HG03432 (cell line): ENCODE data around the gene PRKG1.
"Not testable (repeated sequence)": the region's sequence is repeated elsewhere in the genome, so short reads cannot be mapped to it uniquely, and the experiment has no call there.

Experiments
- ATAC-seq: cut with Tn5 transposase; IDR thresholded peaks from one replicate; pipeline ENCODE4 v1.9.1; 2021; ENCODE audit warnings: mild to moderate bottlenecking, moderate library complexity; ENCODE audit not compliant: unreplicated experiment

Gene PRKG1

DNA sequence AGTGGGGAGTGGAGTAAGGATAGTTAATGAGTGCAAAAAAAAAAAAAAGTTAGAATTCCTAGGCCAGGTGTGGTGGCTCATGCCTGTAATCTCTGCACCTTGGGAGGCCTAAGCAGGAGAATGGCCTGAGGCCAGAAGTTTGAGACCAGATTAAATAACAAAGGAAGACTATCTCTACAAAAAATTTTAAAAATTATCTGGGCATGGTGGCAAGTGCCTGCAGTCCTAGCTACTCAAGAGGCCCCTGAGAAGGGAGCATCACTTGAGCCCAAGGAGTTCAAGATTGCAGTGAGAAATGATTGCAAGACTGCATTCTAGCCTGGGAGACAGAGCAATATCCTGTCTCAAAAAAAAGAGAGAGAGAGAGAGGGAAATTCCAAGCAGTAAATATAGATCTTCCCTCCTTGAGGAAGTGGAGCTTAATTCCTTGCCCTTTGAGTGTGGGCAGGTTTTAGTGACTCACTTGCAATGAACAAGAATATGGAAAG lies 644.6 kb downstream of the PRKG1 start:
- no peak for ATAC-seq

DNA sequence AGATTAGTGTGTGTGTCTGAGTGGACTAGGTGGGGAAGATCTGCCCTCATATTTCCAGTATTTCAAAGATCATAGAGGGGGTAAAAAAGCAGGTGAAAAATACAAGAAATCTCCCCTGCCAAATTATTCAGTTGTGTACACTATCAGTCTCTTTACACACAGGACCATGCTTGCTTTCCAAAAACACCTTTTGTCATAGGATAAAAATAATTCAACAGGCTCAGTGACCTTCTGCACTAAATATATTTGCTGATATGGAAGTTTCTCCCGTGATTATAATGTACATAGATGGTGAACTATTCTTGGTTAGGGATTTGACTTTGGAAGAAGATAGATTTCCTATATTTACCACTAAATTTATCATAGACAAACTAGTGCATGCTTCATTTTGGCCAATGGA lies 649.8 kb downstream of the PRKG1 start:
- no peak for ATAC-seq

DNA sequence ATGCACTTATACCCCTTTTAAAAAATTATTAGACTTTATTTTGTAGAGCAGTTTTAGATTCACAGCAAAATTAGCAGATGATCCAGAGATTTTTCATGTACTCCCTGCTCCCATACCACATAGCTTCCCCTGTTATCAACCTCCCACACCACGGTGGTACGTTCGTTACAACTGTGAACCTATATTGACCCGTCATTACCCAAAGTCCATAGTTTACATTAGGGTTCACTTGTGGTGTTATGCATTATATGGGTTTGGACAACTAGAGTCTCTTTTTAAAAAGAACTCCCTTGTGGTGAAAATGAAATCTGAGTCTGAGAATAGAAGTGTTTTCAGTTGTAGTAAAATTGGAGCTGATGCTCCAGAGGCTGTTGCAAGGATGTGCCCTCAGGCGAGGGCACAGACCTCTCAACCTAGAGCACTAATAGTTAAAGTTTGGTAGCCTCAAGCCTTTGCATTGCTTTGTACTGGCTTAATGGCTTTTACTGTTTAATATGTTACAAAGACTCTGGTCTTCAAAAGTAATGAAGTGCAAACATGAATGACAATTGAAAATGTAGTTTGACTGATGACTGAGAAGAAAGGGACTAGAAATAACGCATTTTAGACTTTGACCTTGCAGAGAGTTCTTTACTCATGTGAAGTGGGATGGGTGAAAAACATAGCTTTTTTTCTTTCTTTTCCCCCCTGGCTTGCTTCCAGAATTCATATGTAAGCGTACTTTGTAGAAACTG lies 655.7 kb downstream of the PRKG1 start:
- ATAC-seq: no peak

DNA sequence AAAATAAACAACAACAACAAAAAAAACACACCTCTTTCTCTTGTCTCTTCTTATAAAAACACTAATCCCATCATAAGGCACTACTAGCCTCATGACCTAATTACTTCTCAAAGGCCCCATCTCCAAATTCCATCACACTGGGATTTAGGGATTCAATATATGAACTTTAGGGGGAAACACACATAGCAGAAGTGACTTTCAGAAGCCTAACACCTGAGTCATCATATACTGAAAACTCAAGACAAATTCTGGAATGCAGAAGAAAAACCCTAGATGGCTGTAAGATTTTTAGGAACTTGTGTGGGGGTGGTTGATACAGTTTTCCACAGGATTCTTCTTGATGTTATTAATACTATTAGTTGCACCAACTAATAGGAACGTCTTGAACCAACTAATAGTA lies 658.8 kb downstream of the PRKG1 start:
- ATAC-seq: no peak

DNA sequence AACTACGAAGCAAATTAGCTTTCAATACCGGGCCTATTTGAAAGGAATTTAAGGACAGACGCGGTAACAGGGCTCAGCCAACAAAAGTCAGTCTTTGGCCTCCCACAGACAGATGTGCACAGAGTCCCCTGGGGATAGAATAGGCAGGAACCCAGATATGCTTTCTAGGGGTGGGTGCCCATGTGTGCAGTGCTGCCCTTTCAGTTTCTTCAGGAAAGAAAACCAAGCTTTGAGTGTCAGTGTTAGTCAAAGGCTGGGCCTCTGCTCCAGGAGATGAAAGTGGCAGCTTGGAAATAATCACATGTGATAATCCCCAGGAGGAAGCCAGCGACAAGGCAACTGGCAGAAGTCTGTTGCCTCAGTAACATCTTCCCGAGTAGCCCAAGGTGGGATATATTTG lies 668.9 kb downstream of the PRKG1 start:
- peak; percentile 99 for ATAC-seq

DNA sequence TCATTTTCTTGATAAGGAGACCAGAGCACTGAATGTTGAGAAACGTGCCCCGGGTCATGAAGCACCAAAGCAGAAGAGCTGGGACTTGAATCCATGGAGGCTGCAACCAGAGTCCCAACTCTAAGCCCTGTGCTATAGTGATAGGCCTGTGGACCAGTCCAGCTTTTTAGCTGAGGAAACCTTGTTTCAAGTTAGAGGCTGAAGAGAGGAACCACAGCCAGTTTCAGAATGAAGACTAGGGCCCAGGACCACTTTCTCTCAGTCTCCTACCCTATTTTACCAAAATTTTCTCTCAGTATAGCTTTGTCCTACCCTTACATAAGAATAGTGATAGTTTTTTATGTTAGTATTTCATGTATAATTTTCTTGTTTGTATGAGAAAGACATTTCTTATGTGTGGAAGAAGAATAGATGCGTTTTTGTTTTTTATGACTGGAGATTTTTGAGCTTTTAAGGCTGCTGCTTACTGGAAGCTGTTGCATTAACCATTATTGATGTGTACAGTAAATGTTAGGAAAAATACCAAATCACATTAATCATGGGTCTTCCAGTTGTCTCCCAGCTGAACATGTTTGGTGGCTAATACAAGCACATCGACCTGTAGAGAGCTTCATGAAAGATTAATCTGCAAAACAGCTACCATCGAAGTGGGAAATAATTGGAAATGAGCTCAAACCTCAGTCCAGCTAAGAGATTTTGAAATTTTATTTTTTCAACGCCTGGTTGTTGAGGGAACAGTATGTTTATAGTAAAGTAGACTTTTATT lies 670.1 kb downstream of the PRKG1 start:
- ATAC-seq: peak; percentile 50

DNA sequence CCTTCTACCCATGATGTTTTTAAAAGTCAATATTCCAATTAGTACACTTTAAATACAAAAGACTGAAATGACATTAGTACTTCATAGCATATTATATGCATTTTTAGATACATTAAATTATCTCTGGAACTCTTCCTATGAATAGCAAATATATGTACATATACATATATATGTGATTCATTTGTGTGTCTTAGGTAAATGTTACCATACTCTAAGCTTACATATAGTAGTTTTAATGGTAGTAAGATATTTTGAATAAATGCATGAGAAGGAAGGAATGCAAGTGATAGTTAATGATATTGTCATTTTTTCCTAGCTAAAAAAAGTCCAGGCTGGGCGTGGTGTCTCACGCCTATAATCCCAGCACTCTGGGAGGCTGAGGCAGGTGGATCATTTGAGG lies 671.1 kb downstream of the PRKG1 start:
- no peak for ATAC-seq

DNA sequence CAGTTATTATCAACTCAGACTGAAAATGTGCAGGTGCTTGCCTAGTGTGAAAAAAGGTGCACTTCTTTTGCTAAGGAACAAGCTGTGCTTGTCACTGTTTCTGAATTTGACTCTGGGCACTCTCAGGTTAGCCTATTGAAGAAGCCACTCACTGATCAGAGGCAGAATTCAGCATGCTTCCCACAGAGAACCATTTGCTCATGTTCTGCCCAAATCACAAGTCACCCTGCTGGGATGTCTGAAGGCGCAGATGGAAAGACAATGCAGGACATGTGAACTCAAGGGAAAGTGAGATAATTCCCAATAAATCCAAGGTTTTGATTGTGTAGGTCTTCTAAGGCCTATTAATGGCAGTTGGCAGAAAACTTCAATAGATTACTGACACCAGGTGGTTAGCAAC lies 672.9 kb downstream of the PRKG1 start:
- ATAC-seq: no peak

DNA sequence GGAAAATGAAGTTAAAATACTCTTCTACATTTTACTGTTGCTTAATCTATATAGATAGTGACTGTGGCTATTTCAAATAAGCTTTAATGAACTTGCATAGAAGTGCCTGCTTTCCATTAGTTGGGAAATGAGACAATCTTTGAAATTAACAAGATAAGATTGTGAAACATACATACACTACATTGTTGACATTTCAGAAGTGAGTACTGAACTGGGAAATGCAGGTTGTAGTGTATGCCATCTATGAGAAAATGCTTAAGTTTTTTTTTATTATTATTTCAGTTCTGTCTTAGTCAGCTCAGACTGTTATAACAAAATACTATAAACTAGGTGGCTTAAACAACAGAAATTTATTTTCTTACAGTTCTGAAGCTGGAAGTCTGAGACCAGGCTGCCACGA lies 674.7 kb downstream of the PRKG1 start:
- ATAC-seq: no peak

DNA sequence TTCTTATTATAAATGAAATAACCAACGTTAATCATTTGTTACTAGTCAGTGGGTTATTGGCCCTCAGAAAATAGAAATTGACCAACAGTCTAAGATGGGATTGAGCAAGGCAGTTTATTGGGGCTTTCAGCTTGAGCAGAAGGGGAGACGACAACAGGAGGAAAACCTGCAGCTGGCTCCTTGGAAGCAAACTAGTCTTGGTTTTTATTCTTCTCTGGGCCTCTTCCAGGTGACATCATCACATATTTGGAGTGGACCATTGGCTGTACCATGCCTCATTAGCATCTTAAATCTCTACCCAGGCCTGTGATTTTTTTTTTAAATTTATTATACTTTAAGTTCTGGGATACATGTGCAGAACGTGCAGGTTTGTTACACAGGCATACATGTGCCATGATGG lies 684.1 kb downstream of the PRKG1 start:
- ATAC-seq: no peak

DNA sequence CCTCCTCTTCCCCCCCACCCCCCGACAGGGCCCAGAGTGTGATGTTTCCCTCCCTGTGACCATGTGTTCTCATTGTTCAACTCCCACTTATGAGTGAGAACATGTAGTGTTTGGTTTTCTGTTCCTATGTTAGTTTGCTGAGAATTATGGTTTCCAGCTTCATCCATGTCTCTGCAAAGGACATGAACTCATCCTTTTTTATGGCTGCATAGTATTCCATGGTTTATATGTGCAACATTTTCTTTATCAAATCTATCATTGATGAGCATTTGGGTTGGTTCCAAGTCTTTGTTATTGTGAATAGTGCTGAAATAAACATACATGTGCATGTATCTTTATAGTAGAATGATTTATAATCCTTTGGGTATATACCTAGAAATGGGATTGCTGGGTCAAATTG lies 684.6 kb downstream of the PRKG1 start:
- ATAC-seq: not testable (repeated sequence)

DNA sequence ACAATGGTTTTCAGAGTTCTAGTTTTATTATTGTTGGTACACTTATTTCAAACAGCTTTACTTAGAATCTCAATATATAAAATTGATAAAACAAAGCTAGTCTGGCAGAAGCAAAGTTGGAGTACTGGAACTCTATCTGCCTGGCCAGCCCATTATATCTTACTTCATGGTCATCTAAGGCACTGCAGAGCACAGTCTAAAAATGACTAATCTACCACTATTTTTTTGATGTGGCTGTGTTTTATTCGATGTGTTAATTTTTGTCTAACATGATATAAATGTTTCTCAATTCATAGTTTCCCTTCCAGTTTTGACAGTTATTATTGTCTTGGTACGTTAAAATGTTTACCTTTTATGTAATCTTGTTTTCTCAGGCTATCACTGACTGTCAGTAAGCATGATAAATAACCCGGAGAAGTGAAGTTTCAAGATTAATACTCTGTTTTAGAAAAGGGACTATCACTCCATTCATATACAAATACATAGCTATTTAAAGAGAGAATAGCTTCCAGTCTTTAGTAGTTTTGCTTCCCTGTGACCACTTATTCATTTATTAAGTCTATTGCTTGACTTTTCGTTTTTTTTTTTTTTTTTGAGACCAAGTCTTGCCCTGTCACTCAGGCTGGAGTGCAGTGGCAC lies 685.7 kb downstream of the PRKG1 start:
- ATAC-seq: peak; percentile 92

DNA sequence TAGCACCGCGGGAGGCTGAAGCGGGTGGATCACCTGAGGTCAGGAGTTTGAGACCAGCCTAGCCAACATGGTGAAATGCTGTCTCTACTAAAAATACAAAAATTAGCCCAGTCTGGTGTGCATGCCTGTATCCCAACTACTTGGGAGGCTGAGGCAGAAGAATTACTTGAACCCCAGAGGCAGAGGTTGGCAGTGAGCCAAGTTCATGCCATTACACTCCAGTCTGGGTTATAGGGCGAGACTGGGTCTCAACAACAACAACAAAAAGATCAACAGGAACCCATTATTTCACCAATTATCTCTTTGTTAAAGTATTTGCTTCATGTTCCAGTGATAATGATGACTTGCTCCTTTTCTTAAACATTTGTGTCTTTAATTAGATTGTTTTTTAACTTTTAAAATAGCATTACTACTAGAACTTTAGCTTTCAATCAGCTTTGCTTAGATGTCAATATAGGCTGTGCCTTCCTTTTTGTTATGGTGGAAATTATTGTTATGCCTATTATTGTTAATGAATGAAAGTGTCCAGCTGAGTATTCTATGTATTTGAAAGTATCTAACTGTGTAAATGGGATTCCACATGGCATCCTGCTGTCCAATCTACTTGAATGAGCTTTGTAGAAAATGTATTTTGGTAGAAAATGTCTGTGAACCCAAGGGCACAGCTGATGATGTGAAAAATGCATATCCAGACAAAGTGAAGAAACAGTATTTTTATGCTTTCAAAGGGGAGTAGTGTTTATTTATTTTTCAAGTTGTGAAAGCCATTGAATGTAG lies 686.8 kb downstream of the PRKG1 start:
- ATAC-seq: no peak

DNA sequence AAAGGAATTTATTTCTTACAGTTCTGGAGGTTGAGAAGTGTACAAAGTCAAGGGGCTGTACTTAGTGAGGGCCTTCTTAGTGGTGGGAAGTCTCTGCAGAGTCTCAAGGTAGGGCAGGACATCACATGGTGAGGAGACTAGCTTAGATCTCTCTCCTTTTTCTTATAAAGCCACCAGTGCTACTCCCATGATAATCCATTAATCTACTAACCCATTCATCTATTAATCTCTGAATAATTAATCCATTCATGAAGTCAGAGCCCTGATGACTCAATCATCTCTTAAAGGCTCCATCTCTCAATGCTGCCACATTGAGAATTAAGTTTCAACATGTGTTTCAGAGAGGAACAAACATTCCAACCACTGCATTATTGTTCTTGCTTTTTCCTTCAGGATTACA lies 689.5 kb downstream of the PRKG1 start:
- ATAC-seq: no peak

DNA sequence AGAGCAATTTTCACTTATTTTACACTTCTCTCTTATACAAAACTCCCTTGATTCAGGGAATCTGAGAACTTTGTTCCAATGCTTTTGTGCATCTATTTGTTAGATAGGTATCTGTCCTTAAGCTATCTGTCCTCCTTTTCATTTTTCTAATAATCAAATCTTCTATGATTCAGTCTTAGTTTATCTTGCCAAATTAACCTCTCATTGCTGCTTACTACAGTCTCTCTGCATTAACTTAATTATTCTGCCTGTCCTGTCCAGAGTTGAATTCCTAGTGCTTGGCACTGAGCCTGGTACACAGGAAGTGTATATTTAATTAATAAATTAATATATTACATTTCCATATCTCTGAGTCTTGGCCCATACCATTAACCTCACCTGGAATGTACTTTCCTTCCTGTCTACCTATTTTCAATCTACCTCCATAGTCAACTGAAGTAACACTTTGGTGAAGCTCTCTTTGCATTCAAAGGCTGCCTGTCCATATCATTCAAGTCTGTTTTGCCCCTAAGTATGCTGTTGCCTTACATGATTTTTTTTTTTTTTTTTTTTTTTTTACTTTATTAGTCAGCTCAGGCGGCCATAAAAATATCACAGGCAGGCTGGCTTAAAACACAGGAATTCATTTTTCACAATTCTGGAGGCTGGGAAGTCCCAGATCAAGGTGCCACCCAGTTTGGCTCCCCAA lies 691.1 kb downstream of the PRKG1 start:
- ATAC-seq: no peak

DNA sequence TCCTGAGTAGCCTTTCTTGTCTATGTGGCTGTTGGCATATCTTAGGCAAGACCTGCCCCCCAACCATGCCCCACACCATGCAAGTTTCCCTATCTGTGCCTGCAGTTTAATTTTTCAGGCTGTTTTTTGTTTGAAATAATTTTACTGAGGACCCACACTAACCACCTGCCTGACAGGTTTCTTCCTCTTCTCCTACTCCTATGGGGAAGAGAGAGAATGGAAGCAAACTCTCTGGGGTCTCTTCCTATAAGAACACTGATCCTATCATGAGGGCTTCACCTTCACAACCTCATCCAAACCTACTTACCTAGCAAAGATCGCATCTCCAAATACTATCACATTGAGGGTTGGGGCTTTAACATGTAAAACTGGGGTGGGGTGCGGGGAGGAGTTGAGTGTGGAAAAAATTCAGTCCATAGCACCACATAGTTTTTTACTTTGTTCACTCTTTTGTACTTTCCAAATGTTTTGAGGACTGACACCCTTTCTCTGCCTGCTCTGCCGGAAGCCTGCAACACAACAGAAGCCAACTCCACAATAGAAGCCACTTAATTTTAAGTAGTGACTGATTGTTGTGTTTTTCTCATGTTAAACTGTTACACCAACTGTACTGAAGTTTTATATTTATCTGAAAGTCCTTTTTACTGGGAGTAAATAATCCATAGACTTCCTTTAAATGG lies 692.3 kb downstream of the PRKG1 start:
- ATAC-seq: no peak

DNA sequence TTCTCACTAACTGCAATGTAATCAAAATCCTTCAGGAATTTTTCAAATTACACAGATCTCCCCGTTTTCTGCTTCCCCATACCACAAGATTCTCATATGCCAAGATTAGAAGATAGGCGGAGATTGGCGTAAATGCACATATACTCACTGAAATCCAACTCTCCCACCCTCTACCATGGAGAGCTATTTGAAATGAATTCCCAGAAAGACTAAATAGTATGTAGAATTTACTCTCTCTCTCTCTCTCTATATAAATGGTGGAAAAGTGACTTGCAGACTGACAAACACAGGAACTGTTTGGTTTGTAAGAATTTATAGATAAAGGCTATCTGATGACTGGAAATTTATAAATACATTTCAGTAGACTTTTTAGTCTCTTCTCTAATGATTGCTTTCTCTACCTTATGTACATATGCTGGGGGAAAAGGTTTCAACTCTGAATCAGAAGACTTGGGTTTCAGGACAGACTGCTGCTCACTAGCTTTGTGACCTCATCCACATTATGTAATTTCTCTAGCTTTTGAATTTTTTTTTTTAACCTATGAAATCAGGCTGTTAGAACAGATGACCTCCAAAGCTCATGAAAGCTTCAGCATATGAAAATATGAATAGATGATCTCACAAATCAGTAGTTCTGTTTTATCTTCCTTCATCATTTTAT lies 692.9 kb downstream of the PRKG1 start:
- ATAC-seq: no peak

DNA sequence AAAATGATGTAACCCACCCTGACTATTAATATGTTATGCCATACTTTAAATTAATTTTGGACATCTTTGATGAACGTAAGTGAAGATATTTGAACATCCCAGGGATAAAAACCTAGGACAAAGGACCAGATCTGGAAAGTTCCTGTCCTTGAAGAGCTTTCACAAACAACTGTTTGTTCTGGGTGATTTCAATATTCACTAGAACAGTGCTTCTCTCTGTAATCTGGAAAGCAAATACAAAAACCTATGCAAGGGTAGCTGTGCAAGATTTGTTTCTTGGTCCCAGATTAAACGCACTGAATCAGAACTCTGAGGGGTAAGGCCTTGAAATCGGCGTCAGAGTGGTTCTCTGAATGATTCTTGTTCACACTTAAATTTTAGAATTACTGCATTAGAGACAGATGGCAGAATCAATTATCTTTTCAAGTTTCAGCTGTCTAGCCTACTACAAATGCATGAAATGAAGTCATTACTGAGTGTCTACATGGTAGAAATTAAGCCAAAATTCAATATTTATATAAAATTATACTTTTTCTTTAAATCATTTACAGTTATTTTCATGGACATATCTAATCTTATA lies 694.7 kb downstream of the PRKG1 start:
- no peak for ATAC-seq

DNA sequence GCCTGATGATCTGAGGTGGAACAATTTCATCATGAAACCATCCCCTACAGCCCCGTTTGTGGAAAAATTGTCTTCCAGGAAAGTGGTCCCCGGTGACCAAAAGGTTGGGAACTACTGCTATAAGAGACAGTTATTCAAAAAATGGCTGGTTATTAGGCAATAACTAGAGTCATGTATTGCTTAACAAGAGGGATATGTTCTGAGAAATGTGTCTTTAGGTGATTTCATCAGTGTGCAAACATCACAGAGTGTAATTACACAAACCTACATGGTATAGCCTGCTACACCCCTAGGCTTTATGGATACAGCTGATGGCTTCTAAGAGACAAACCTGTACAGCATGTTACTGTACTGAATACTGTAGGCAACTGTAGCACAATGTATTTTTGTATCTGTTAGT lies 696.4 kb downstream of the PRKG1 start:
- ATAC-seq: no peak
